OCI-LY7 (cell line): Measurements from ENCODE around the gene NAB1. TPM values are rescaled to one million over a fixed set of nuclear protein-coding genes. Genes with fewer than 3 reads are reported as not detected.

Source experiments
- BruUV-seq: library from RNA; stranded (reverse); fragments of 400-500 nt; replicated peaks from 2 replicates; lab custom pipeline; 2021; lab: Mats Ljungman, UMichigan
- CTCF ChIA-PET: fragments of 300-600 bp; sonication (Branson Sonifier 250); formaldehyde crosslinking; loops from one replicate; lab custom pipeline; 2022; ENCODE audit warnings: antibody characterized with exemption; ENCODE audit not compliant: unreplicated experiment; lab: Charles Lee
- POLR2A ChIA-PET: fragments of 300-600 bp; sonication (Branson Sonifier 250); formaldehyde crosslinking; loops from one replicate; lab custom pipeline; 2022; ENCODE audit warnings: antibody characterized with exemption; lab: Charles Lee
- DNase-seq: peaks from one replicate; pipeline ENCODE4 v3.0.0-alpha.2; 2015; ENCODE audit warnings: low spot score
- H2AFZ ChIP-seq: fragments of 200-600 bp; sonication (generic), shearing (Covaris generic); 2 replicates; pipeline ENCODE4 v1.6.1; 2014; ENCODE audit warnings: mild to moderate bottlenecking, antibody characterized with exemption, low read length, moderate library complexity
- H3K27ac ChIP-seq: fragments of 200-600 bp; sonication (generic); 2 replicates; pipeline ENCODE4 v1.5.1; 2014; ENCODE audit warnings: mixed run types, low read depth, mild to moderate bottlenecking, moderate library complexity, low read length, inconsistent platforms; ENCODE audit not compliant: poor library complexity, severe bottlenecking
- H3K36me3 ChIP-seq: fragments of 200-600 bp; sonication (generic); 2 replicates; pipeline ENCODE4 v1.6.1; 2014; ENCODE audit warnings: mild to moderate bottlenecking, antibody characterized with exemption, low read length, moderate library complexity, mixed read lengths; ENCODE audit not compliant: insufficient read depth
- H3K4me1 ChIP-seq: fragments of 200-600 bp; sonication (generic); 2 replicates; pipeline ENCODE4 v1.5.1; 2014; ENCODE audit warnings: mild to moderate bottlenecking, low read length; ENCODE audit not compliant: insufficient read depth, poor library complexity, severe bottlenecking
- H3K4me2 ChIP-seq: fragments of 200-600 bp; sonication (generic); 2 replicates; pipeline ENCODE4 v1.6.1; 2014; ENCODE audit warnings: mild to moderate bottlenecking, low read length
- H3K4me3 ChIP-seq: fragments of 200-600 bp; sonication (generic); 2 replicates; pipeline ENCODE4 v1.5.1; 2014; ENCODE audit warnings: mild to moderate bottlenecking, low read depth, low read length; ENCODE audit not compliant: poor library complexity, severe bottlenecking
- H3K79me2 ChIP-seq: fragments of 200-600 bp; sonication (generic); 2 replicates; pipeline ENCODE4 v1.6.1; 2016; ENCODE audit warnings: low read depth, mild to moderate bottlenecking, low read length, moderate library complexity, mixed read lengths; ENCODE audit not compliant: insufficient read depth
- H3K9me2 ChIP-seq: fragments of 200-600 bp; sonication (generic); 2 replicates; pipeline ENCODE4 v1.6.1; 2016; ENCODE audit warnings: mild to moderate bottlenecking, low read length, mixed read lengths; ENCODE audit not compliant: insufficient read depth
- H3K9me3 ChIP-seq: fragments of 200-600 bp; sonication (generic); 2 replicates; pipeline ENCODE4 v1.6.1; 2014; ENCODE audit warnings: mild to moderate bottlenecking, mixed run types, low read length, mixed read lengths
- H4K20me1 ChIP-seq: fragments of 200-600 bp; sonication (generic); 2 replicates; pipeline ENCODE4 v1.6.1; 2014; ENCODE audit warnings: mild to moderate bottlenecking, antibody characterized with exemption, low read length, moderate library complexity, mixed read lengths; ENCODE audit not compliant: insufficient read depth
- CTCF ChIP-seq: fragments of 200-600 bp; sonication (generic); conservative IDR thresholded peaks from 2 replicates; pipeline ENCODE4 v1.5.1; 2014; ENCODE audit warnings: mild to moderate bottlenecking, antibody characterized with exemption, low read length, moderate library complexity, mixed read lengths
- EZH2phosphoT487 ChIP-seq: fragments of 200-600 bp; sonication (generic); IDR thresholded peaks from 2 replicates; pipeline ENCODE4 v1.6.1; 2018; ENCODE audit warnings: low read depth, borderline replicate concordance, mild to moderate bottlenecking, mixed run types, antibody characterized with exemption, low read length, moderate library complexity, mixed read lengths
- intact Hi-C: fragments of 100-400 bp; cut with micrococcal nuclease; formaldehyde crosslinking; loops from one replicate; pipeline ENCODE4 v1.10.0; 2022; ENCODE audit not compliant: unreplicated experiment
- total RNA-seq, 2 experiments: library from RNA; depleted of rRNA in 1 of 2; stranded (reverse); fragments of >200 nt in 1 of 2; shearing (Covaris generic) in 1 of 2; gene quantifications; 2 replicates each; pipeline ENCODE4 v1.2.3, GENCODE V29; 2014 to 2022

Gene NAB1
- total RNA-seq, 2 experiments from 2014 or later, result 24.5 to 30.2 TPM

GRCh38 chr2:190697421-190697820 lies 48.5 kb downstream of the NAB1 start:
- H3K4me2 ChIP-seq, result no peak overlapping the region
- TF ChIP-seq CTCF (no peak), EZH2phosphoT487 (no peak)
- intact Hi-C loops, result no loop called here
- no peaks in the 10 kb centered on the region for H4K20me1 ChIP-seq
- no peaks in the 10 kb centered on the region for H3K9me2 ChIP-seq
- H3K4me1 ChIP-seq, result no peaks in the 10 kb centered on the region
- H2AFZ ChIP-seq, result no peak overlapping the region
- no peak overlapping the region for H3K27ac ChIP-seq
- no peak for DNase-seq
- H3K4me3 ChIP-seq, result no peak overlapping the region
- no peaks in the 10 kb centered on the region for H3K9me3 ChIP-seq
- ChIA-PET POLR2A (interaction anchor here (0.9 to 1.2 kb wide), 2 partner anchors 10 to 15 kb away, joined by 3 to 5 read pairs; no protein-coding TSS in a partner anchor), CTCF (no interaction called here)
- H3K79me2 ChIP-seq, result no peaks in the 10 kb centered on the region
- BruUV-seq, result no TSS peak
- no peaks in the 10 kb centered on the region for H3K36me3 ChIP-seq

- intact Hi-C loops, result no loop called here
- BruUV-seq, result no TSS peak
- no peak for TF ChIP-seq EZH2phosphoT487
- TF ChIP-seq CTCF, result no peak
- H3K27ac ChIP-seq, result no peak overlapping the region
- no peaks in the 10 kb centered on the region for H3K4me1 ChIP-seq
- no peaks in the 10 kb centered on the region for H3K36me3 ChIP-seq
- H3K4me3 ChIP-seq, result no peak overlapping the region
- no peaks in the 10 kb centered on the region for H4K20me1 ChIP-seq
- H3K9me2 ChIP-seq, result no peaks in the 10 kb centered on the region
- ChIA-PET CTCF (no interaction called here), POLR2A (no interaction called here)
- no peak for DNase-seq
- H3K9me3 ChIP-seq, result no peaks in the 10 kb centered on the region
- no peak overlapping the region for H3K4me2 ChIP-seq
- no peaks in the 10 kb centered on the region for H3K79me2 ChIP-seq
- no peak overlapping the region for H2AFZ ChIP-seq
Measured at GRCh38 chr2:190698895-190699294, 50.0 kb downstream of the NAB1 start.

GRCh38 chr2:190701586-190701985 lies 52.7 kb downstream of the NAB1 start:
- Histone ChIP-seq H3K9me2 (no peaks in the 10 kb centered on the region), H4K20me1 (no peaks in the 10 kb centered on the region), H3K4me2 (no peak overlapping the region), H3K79me2 (no peaks in the 10 kb centered on the region), H3K4me3 (no peak overlapping the region), H3K4me1 (no peaks in the 10 kb centered on the region), H3K36me3 (no peaks in the 10 kb centered on the region), H2AFZ (no peak overlapping the region), H3K27ac (no peak overlapping the region), H3K9me3 (no peaks in the 10 kb centered on the region)
- intact Hi-C loops, result no loop called here
- TF ChIP-seq EZH2phosphoT487, result no peak
- no peak for TF ChIP-seq CTCF
- no peak for DNase-seq
- BruUV-seq, result no TSS peak
- POLR2A ChIA-PET, result interaction anchor here (0.6 to 2.8 kb wide), 4 partner anchors 9 to 76 kb away, joined by 3 to 14 read pairs (median 4); no protein-coding TSS in a partner anchor
- CTCF ChIA-PET, result interaction anchor here (1.0 kb wide), 1 partner anchor 23 kb away, joined by 4 read pairs; no protein-coding TSS in a partner anchor
